Measurements from ENCODE around the gene CLIC1. TPM values are rescaled to one million over a fixed set of nuclear protein-coding genes. Genes with fewer than 3 reads are reported as not detected.

CLIC1 gene
- total and polyA plus RNA-seq, 12 donors: 51.1 to 400 (median 87.9) TPM

GRCh38 chr6:31763619-31763940, 27.2 kb upstream of the CLIC1 start:
- Histone ChIP-seq H3K27me3 (no peaks in the 10 kb centered on the region), H3K27ac (peak overlapping the region in 1 of 10 donors; percentile 31), H3K4me1 (peaks cover 0 to 23% (median 12%) of the 10 kb centered on the region in 9 donors), H3K36me3 (peaks cover 0 to 17% (median 0%) of the 10 kb centered on the region in 9 donors), H3K4me3 (no peak overlapping the region), H3K9me3 (no peaks in the 10 kb centered on the region)
- peak; percentile 47 to 80 (median 66) for ATAC-seq
- intact Hi-C loops (cut with DNase I): loop anchor here in 1 of 10 donors (10.0 kb wide), 1 partner anchor 79 kb away; the partner anchor contains the start of gene LY6G5C
- DNase-seq: peak in 1 of 2 donors; percentile 34
- 4 to 10% methylated on average over 1 of the region's 1 CpG for WGBS, 2 donors
- TF ChIP-seq, protein P1, sequence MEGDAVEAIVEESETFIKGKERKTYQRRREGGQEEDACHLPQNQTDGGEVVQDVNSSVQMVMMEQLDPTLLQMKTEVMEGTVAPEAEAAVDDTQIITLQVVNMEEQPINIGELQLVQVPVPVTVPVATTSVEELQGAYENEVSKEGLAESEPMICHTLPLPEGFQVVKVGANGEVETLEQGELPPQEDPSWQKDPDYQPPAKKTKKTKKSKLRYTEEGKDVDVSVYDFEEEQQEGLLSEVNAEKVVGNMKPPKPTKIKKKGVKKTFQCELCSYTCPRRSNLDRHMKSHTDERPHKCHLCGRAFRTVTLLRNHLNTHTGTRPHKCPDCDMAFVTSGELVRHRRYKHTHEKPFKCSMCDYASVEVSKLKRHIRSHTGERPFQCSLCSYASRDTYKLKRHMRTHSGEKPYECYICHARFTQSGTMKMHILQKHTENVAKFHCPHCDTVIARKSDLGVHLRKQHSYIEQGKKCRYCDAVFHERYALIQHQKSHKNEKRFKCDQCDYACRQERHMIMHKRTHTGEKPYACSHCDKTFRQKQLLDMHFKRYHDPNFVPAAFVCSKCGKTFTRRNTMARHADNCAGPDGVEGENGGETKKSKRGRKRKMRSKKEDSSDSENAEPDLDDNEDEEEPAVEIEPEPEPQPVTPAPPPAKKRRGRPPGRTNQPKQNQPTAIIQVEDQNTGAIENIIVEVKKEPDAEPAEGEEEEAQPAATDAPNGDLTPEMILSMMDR (IDR thresholded peaks at IDR 0.05): peak in 1 of 9 donors; percentile 11

DNA sequence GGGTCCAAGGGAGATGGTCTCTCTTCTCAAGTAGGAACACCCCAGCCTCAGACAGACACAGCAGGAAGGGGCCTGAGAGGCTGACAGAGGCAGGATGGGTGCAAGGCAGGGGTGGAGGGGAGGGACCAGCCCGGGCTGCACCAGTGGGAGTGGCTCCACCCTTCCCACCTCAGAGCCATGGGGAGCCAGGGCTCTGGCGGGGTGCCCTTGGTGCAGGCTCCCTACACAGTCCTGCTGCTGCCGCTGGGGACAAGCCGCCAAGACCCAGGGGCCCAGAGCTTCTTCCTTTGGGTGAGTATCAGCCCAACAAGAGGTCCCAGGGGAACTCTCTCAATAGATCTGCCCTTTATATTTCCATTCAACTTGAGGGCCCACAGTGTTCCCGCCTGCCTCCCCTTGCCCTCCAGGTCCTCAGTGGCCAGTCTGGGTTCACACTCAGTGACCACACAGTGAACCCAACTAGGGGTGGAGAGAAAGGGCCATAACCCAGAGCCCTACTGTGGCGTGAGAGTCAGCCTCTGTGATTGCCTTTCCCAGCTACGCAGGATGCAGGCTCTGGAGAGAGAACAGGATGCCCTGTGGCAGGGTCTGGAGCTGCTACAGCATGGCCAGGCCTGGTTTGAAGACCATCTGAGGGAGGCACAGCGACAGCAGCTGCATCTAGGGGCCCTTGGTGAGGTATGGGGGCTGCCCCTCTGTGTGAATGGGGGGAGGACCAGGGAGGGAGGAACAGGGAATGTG, 26.7 kb upstream of the CLIC1 start:
- peaks cover 0 to 17% (median 0%) of the 10 kb centered on the region in 9 donors for H3K36me3 ChIP-seq
- peak overlapping the region in 3 of 10 donors; percentile 15 to 33 (median 31) for H3K27ac ChIP-seq
- WGBS, 2 donors: 70 to 71% methylated on average over 8 of the region's 8 CpGs
- H3K9me3 ChIP-seq: no peaks in the 10 kb centered on the region
- peak in 4 of 8 donors; percentile 8 to 21 (median 12) for ATAC-seq
- intact Hi-C loops (cut with DNase I): loop anchor here in 1 of 10 donors (10.0 kb wide), 1 partner anchor 78 kb away; the partner anchor contains the start of gene LY6G5C
- TF ChIP-seq, protein P1 (IDR thresholded peaks at IDR 0.05): no peak
- no peaks in the 10 kb centered on the region for H3K27me3 ChIP-seq
- no peak overlapping the region for H3K4me3 ChIP-seq
- H3K4me1 ChIP-seq: peaks cover 0 to 23% (median 7%) of the 10 kb centered on the region in 9 donors
- DNase-seq: no peak

DNA sequence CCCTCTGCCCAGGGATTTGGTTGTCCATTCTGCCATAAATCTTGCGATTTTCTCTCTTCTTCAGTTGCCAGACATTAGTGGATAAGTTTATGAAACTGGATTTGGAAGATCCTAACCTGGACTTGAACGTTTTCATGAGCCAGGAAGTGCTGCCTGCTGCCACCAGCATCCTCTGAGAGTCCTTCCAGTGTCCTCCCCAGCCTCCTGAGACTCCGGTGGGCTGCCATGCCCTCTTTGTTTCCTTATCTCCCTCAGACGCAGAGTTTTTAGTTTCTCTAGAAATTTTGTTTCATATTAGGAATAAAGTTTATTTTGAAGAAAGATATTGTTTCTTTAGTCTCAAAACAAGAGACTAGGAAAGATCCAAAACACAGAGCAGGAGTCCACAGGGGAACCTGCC, 26.0 kb upstream of the CLIC1 start, which contains the start of gene SAPCD1:
TSS of gene SAPCD1 (plus strand) at position 301 of the 400 bp plus-strand sequence. CDS start 399 bp downstream, outside the sequence.
- H3K4me1 ChIP-seq: peaks cover 0 to 23% (median 5%) of the 10 kb centered on the region in 9 donors
- 71 to 74% methylated on average over 4 of the region's 4 CpGs for WGBS, 2 donors
- no peaks in the 10 kb centered on the region for H3K27me3 ChIP-seq
- intact Hi-C loops (cut with DNase I): loop anchor here in 1 of 10 donors (10.0 kb wide), 1 partner anchor 78 kb away; the partner anchor contains the start of gene LY6G5C
- H3K27ac ChIP-seq: peak within 1 kb of the TSS in 3 of 10 donors; percentile 15 to 33 (median 31)
- H3K9me3 ChIP-seq: no peaks in the 10 kb centered on the region
- TF ChIP-seq, protein P1 (IDR thresholded peaks at IDR 0.05): no peak
- peaks cover 0 to 17% (median 0%) of the 10 kb centered on the region in 9 donors for H3K36me3 ChIP-seq
- no peak for DNase-seq
- ATAC-seq: no peak
- H3K4me3 ChIP-seq: no peak within 1 kb of the TSS

GRCh38 chr6:31761343-31761742, 25.0 kb upstream of the CLIC1 start:
- intact Hi-C loops (cut with DNase I): loop anchor here in 1 of 10 donors (10.0 kb wide), 1 partner anchor 77 kb away; the partner anchor contains the start of gene LY6G5C
- no peak for DNase-seq
- H3K9me3 ChIP-seq: no peaks in the 10 kb centered on the region
- no peaks in the 10 kb centered on the region for H3K27me3 ChIP-seq
- 96 to 97% methylated on average over 8 of the region's 8 CpGs for WGBS, 2 donors
- TF ChIP-seq, protein P1 (IDR thresholded peaks at IDR 0.05): no peak
- no peak overlapping the region for H3K4me3 ChIP-seq
- H3K4me1 ChIP-seq: peaks cover 0 to 20% (median 5%) of the 10 kb centered on the region in 9 donors
- peaks cover 0 to 17% (median 0%) of the 10 kb centered on the region in 9 donors for H3K36me3 ChIP-seq
- no peak for ATAC-seq
- no peak overlapping the region for H3K27ac ChIP-seq

Measured in heart right ventricle (tissue), 16 donors.